ENCODE measurements around the gene POLQ. TPM values are rescaled to one million over a fixed set of nuclear protein-coding genes. Genes with fewer than 3 reads are reported as not detected.

POLQ gene
- polyA plus RNA-seq, 1 donor (not counting 4 experiments of a cell fraction or from before 2014, with no cell fraction given): 4.4 TPM

- no peak overlapping the region for H2AFZ ChIP-seq (ENCODE audit: control insufficient read depth, low read length)
- TF ChIP-seq CTCF (optimal IDR thresholded peaks at IDR 0.05 in 1 of 3, IDR thresholded peaks at IDR 0.05 in 1 of 3, conservative IDR thresholded peaks at IDR 0.05 in 1 of 3; ENCODE audit: extremely low read depth in 1 of 3, insufficient read depth in 2 of 3, low read length in 3 of 3): no peak
- TF ChIP-seq EZH2 (IDR thresholded peaks at IDR 0.05; ENCODE audit: low read length): no peak
- FAIRE-seq (no peak), DNase-seq (ENCODE audit: low read depth, low spot score) (no peak)
- no peaks in the 10 kb centered on the region for H3K9me3 ChIP-seq (ENCODE audit: control insufficient read depth, low read depth, low read length)
- no peaks in the 10 kb centered on the region for H3K79me2 ChIP-seq (ENCODE audit: control insufficient read depth, insufficient read depth, low read length)
- no peaks in the 10 kb centered on the region for H3K4me1 ChIP-seq (ENCODE audit: control insufficient read depth, extremely low read depth, insufficient read depth, low read length)
- H3K9me1 ChIP-seq (ENCODE audit: control insufficient read depth, extremely low read depth, insufficient read depth, low read length): no peaks in the 10 kb centered on the region
- H3K27ac ChIP-seq (ENCODE audit: control insufficient read depth, insufficient read depth, low read length): no peak overlapping the region
- dilution Hi-C loops (cut with MboI; ENCODE audit: extremely low pct_ligation_motif_present, low sequenced_read_pairs): no loop called here
- no peaks in the 10 kb centered on the region for H4K20me1 ChIP-seq (ENCODE audit: control insufficient read depth, extremely low read depth, insufficient read depth, low read length)
- H3K9ac ChIP-seq (ENCODE audit: control insufficient read depth, extremely low read depth, insufficient read depth, low read length): no peak overlapping the region
- no peaks in the 10 kb centered on the region for H3K27me3 ChIP-seq (ENCODE audit: control insufficient read depth, extremely low read depth, insufficient read depth, low read length)
- H3K4me2 ChIP-seq (ENCODE audit: control insufficient read depth, extremely low read depth, insufficient read depth, low read depth, low read length): no peak overlapping the region
- H3K4me3 ChIP-seq (ENCODE audit: control insufficient read depth in 2 of 3, extremely low read depth in 1 of 3, insufficient read depth in 2 of 3, low read depth in 1 of 3, low read length in 3 of 3): no peak overlapping the region
- H3K36me3 ChIP-seq (ENCODE audit: control insufficient read depth in 2 of 2, extremely low read depth in 1 of 2, insufficient read depth in 2 of 2, low read length in 2 of 2): peaks cover 0 to 3% of the 10 kb centered on the region in 2 experiments
Measured at GRCh38 chr3:121531269-121531668, 14.5 kb downstream of the POLQ start.

- no peak for TF ChIP-seq EZH2 (IDR thresholded peaks at IDR 0.05; ENCODE audit: low read length)
- peak in 2 of 3 experiments; percentile 25 to 28 for TF ChIP-seq CTCF (optimal IDR thresholded peaks at IDR 0.05 in 1 of 3, IDR thresholded peaks at IDR 0.05 in 1 of 3, conservative IDR thresholded peaks at IDR 0.05 in 1 of 3; ENCODE audit: extremely low read depth in 1 of 3, insufficient read depth in 2 of 3, low read length in 3 of 3)
- dilution Hi-C loops (cut with MboI; ENCODE audit: extremely low pct_ligation_motif_present, low sequenced_read_pairs): no loop called here
- Histone ChIP-seq H3K4me2 (ENCODE audit: control insufficient read depth, extremely low read depth, insufficient read depth, low read depth, low read length) (no peak overlapping the region), H3K79me2 (ENCODE audit: control insufficient read depth, insufficient read depth, low read length) (no peaks in the 10 kb centered on the region), H3K9ac (ENCODE audit: control insufficient read depth, extremely low read depth, insufficient read depth, low read length) (no peak overlapping the region), H3K36me3 (ENCODE audit: control insufficient read depth in 2 of 2, extremely low read depth in 1 of 2, insufficient read depth in 2 of 2, low read length in 2 of 2) (peaks cover 0 to 2% of the 10 kb centered on the region in 2 experiments), H3K4me1 (ENCODE audit: control insufficient read depth, extremely low read depth, insufficient read depth, low read length) (no peaks in the 10 kb centered on the region), H3K9me1 (ENCODE audit: control insufficient read depth, extremely low read depth, insufficient read depth, low read length) (no peaks in the 10 kb centered on the region), H4K20me1 (ENCODE audit: control insufficient read depth, extremely low read depth, insufficient read depth, low read length) (no peaks in the 10 kb centered on the region), H3K9me3 (ENCODE audit: control insufficient read depth, low read depth, low read length) (no peaks in the 10 kb centered on the region), H3K27ac (ENCODE audit: control insufficient read depth, insufficient read depth, low read length) (no peak overlapping the region), H3K4me3 (ENCODE audit: control insufficient read depth in 2 of 3, extremely low read depth in 1 of 3, insufficient read depth in 2 of 3, low read depth in 1 of 3, low read length in 3 of 3) (no peak overlapping the region), H3K27me3 (ENCODE audit: control insufficient read depth, extremely low read depth, insufficient read depth, low read length) (no peaks in the 10 kb centered on the region), H2AFZ (ENCODE audit: control insufficient read depth, low read length) (no peak overlapping the region)
- FAIRE-seq: peak; percentile 17
- DNase-seq (ENCODE audit: low read depth, low spot score): no peak
Measured at GRCh38 chr3:121529308-121529707, 16.5 kb downstream of the POLQ start.

Data from keratinocyte (primary cell).